ENCODE data around the gene KCNE1. TPM values are rescaled to one million over a fixed set of nuclear protein-coding genes. Genes with fewer than 3 reads are reported as not detected.
"Not testable (repeated sequence)": the region's sequence is repeated elsewhere in the genome, so short reads cannot be mapped to it uniquely, and the experiment has no call there.

KCNE1 gene
- total RNA-seq, 1 experiment from 2014 or later, result 0.91 TPM

DNA sequence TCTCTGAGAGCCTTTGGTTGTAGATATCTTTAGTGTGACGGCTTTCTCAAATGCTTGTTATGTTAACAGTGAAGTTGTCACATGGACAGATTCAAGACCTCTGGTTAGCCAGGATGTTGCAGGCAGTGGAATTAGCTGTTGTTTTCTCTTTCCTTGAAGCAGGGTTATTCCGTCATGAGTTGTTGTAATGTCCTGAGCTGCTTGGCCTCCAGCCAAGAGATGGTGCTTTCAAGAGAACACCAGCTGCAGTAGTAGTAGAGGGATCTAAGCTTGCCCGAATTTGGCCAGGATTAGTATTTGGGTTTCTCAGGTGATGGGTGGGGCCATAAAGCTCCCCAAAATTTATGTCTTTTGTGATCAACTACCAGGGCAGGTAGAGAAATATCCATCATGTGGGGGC lies 13.4 kb downstream of the KCNE1 start:
- TF ChIP-seq, protein P1, sequence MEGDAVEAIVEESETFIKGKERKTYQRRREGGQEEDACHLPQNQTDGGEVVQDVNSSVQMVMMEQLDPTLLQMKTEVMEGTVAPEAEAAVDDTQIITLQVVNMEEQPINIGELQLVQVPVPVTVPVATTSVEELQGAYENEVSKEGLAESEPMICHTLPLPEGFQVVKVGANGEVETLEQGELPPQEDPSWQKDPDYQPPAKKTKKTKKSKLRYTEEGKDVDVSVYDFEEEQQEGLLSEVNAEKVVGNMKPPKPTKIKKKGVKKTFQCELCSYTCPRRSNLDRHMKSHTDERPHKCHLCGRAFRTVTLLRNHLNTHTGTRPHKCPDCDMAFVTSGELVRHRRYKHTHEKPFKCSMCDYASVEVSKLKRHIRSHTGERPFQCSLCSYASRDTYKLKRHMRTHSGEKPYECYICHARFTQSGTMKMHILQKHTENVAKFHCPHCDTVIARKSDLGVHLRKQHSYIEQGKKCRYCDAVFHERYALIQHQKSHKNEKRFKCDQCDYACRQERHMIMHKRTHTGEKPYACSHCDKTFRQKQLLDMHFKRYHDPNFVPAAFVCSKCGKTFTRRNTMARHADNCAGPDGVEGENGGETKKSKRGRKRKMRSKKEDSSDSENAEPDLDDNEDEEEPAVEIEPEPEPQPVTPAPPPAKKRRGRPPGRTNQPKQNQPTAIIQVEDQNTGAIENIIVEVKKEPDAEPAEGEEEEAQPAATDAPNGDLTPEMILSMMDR (IDR thresholded peaks at IDR 0.05; ENCODE audit: insufficient read depth in 1 of 2, low read depth in 1 of 2, low read length in 1 of 2, severe bottlenecking in 1 of 2, unreplicated experiment in 1 of 2), result no peak
- H3K4me3 ChIP-seq (ENCODE audit: low read depth, low read length), result no peak overlapping the region
- Mint-ChIP-seq H3K4me3 (ENCODE audit: unreplicated experiment) (no peak overlapping the region), H3K36me3 (ENCODE audit: insufficient read depth, unreplicated experiment) (no peaks in the 10 kb centered on the region), H3K4me1 (ENCODE audit: low read depth, unreplicated experiment) (no peaks in the 10 kb centered on the region), H3K27me3 (ENCODE audit: insufficient read depth, unreplicated experiment) (no peaks in the 10 kb centered on the region), H3K9me3 (ENCODE audit: unreplicated experiment) (peaks cover 23% of the 10 kb centered on the region), H3K27ac (ENCODE audit: unreplicated experiment) (no peak overlapping the region)
- no peaks in the 10 kb centered on the region for H3K4me1 ChIP-seq
- peaks cover 9% of the 10 kb centered on the region; the same call in 1 of the 2 replicates for H3K9me3 ChIP-seq
- CTCF ChIA-PET, result no interaction called here
- no peaks in the 10 kb centered on the region for H3K27me3 ChIP-seq (replicated peaks; ENCODE audit: control insufficient read depth, insufficient read depth, low read length)
- no TSS peak for BruUV-seq (replicated peaks)
- no peaks in the 10 kb centered on the region for H3K36me3 ChIP-seq (ENCODE audit: control insufficient read depth, insufficient read depth, low read length)
- POLR2A ChIA-PET, result no interaction called here
- intact Hi-C loops (cut with micrococcal nuclease; ENCODE audit: unreplicated experiment), result no loop called here
- no peak for DNase-seq

DNA sequence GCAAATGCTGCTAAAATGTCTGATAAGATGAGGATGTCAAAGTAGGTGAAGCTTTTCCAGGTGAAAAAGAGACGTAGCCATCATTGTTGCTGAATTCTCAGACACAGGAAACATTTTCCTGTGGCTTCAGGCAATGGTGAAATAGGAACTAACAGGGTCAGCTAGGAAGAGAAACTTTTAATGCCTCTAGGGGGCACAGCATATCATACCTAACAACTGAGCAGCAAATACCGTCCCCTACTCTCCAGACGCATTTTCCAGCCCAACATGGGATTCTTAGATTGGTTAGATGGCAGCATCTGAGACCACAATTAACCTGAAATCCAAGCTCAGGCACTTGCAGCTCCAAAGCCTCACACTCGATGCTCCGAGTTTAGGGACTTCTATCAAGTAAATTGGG lies 28.2 kb downstream of the KCNE1 start:
- H3K9me3 ChIP-seq; intact Hi-C loops (cut with micrococcal nuclease; ENCODE audit: unreplicated experiment); H3K9me3 Mint-ChIP-seq (ENCODE audit: unreplicated experiment); DNase-seq; H3K27me3 ChIP-seq (replicated peaks; ENCODE audit: control insufficient read depth, insufficient read depth, low read length); H3K4me3 ChIP-seq (ENCODE audit: low read depth, low read length); H3K27ac Mint-ChIP-seq (ENCODE audit: unreplicated experiment); POLR2A ChIA-PET; H3K4me1 ChIP-seq; H3K4me1 Mint-ChIP-seq (ENCODE audit: low read depth, unreplicated experiment); BruUV-seq (replicated peaks); H3K36me3 ChIP-seq (ENCODE audit: control insufficient read depth, insufficient read depth, low read length); H3K27me3 Mint-ChIP-seq (ENCODE audit: insufficient read depth, unreplicated experiment); H3K4me3 Mint-ChIP-seq (ENCODE audit: unreplicated experiment); H3K36me3 Mint-ChIP-seq (ENCODE audit: insufficient read depth, unreplicated experiment); CTCF ChIA-PET: not testable (repeated sequence)

DNA sequence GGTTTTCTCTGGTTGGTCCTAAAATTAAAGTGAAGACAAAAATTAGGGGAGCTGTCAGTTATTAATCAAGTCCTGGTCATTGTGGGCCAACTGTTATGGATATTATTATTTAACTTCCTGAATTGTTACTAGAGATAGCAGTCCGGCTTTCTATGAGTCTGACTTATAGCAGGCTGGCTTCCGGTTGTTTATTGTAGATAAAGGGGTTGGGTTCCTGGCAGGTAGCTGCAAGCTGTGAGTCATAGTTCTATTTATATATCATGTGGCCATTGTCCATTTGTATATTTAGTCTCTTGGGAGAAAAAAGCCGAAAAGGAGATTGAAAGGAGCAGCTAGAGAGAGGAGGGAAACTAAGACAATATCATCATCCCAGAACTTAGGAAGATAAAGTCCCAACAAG lies 28.6 kb downstream of the KCNE1 start:
- CTCF ChIA-PET; H3K27me3 Mint-ChIP-seq (ENCODE audit: insufficient read depth, unreplicated experiment); intact Hi-C loops (cut with micrococcal nuclease; ENCODE audit: unreplicated experiment): not testable (repeated sequence)

GRCh38 chr21:34467333-34467732 lies 44.7 kb downstream of the KCNE1 start:
- H3K4me3 ChIP-seq (ENCODE audit: low read depth, low read length); H3K9me3 Mint-ChIP-seq (ENCODE audit: unreplicated experiment); H3K27me3 ChIP-seq (replicated peaks; ENCODE audit: control insufficient read depth, insufficient read depth, low read length); H3K27me3 Mint-ChIP-seq (ENCODE audit: insufficient read depth, unreplicated experiment); H3K4me1 ChIP-seq; H3K9me3 ChIP-seq; POLR2A ChIA-PET; H3K4me3 Mint-ChIP-seq (ENCODE audit: unreplicated experiment); H3K36me3 Mint-ChIP-seq (ENCODE audit: insufficient read depth, unreplicated experiment); intact Hi-C loops (cut with micrococcal nuclease; ENCODE audit: unreplicated experiment); H3K4me1 Mint-ChIP-seq (ENCODE audit: low read depth, unreplicated experiment); DNase-seq; CTCF ChIA-PET; H3K27ac Mint-ChIP-seq (ENCODE audit: unreplicated experiment); BruUV-seq (replicated peaks); H3K36me3 ChIP-seq (ENCODE audit: control insufficient read depth, insufficient read depth, low read length): not testable (repeated sequence)

More for the DNA sequence above, 28.6 kb downstream of the KCNE1 start:
- H3K36me3 ChIP-seq (ENCODE audit: control insufficient read depth, insufficient read depth, low read length); POLR2A ChIA-PET; DNase-seq; H3K4me3 Mint-ChIP-seq (ENCODE audit: unreplicated experiment); H3K27ac Mint-ChIP-seq (ENCODE audit: unreplicated experiment); H3K4me3 ChIP-seq (ENCODE audit: low read depth, low read length); H3K36me3 Mint-ChIP-seq (ENCODE audit: insufficient read depth, unreplicated experiment); BruUV-seq (replicated peaks); H3K4me1 Mint-ChIP-seq (ENCODE audit: low read depth, unreplicated experiment); H3K9me3 Mint-ChIP-seq (ENCODE audit: unreplicated experiment); H3K27me3 ChIP-seq (replicated peaks; ENCODE audit: control insufficient read depth, insufficient read depth, low read length); H3K9me3 ChIP-seq; H3K4me1 ChIP-seq: not testable (repeated sequence)

- DNase-seq; CTCF ChIA-PET; H3K36me3 Mint-ChIP-seq (ENCODE audit: insufficient read depth, unreplicated experiment); H3K27me3 ChIP-seq (replicated peaks; ENCODE audit: control insufficient read depth, insufficient read depth, low read length); H3K4me1 ChIP-seq; H3K36me3 ChIP-seq (ENCODE audit: control insufficient read depth, insufficient read depth, low read length); BruUV-seq (replicated peaks); H3K4me1 Mint-ChIP-seq (ENCODE audit: low read depth, unreplicated experiment); H3K9me3 Mint-ChIP-seq (ENCODE audit: unreplicated experiment); H3K27me3 Mint-ChIP-seq (ENCODE audit: insufficient read depth, unreplicated experiment); H3K9me3 ChIP-seq; H3K4me3 ChIP-seq (ENCODE audit: low read depth, low read length); H3K27ac Mint-ChIP-seq (ENCODE audit: unreplicated experiment); intact Hi-C loops (cut with micrococcal nuclease; ENCODE audit: unreplicated experiment); H3K4me3 Mint-ChIP-seq (ENCODE audit: unreplicated experiment); POLR2A ChIA-PET: not testable (repeated sequence)
Observed at GRCh38 chr21:34459426-34459825, 52.6 kb downstream of the KCNE1 start.

GRCh38 chr21:34458266-34458665 lies 53.7 kb downstream of the KCNE1 start:
- BruUV-seq (replicated peaks), result not testable (repeated sequence)

DNA sequence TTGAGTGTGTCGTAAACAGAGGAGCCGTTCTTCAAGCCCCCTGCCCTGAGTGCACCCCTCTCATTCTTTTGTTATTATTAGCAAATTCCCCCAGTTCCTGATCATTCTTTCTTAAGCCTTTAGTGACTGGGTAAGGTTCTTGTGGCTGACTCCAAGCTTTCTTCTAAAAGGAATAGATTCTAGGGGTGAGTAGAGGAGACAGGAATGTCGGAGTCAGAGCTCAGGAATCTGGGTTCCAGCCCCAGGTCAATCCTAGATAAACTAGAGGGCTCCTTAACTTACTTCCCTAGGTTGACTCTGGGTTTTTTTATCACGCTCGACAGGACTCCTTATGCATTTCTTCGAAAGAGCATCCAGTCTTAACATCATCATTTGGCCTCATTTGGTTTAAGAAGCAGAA lies 55.8 kb downstream of the KCNE1 start:
- H3K4me1 Mint-ChIP-seq (ENCODE audit: low read depth, unreplicated experiment); H3K9me3 Mint-ChIP-seq (ENCODE audit: unreplicated experiment); H3K36me3 ChIP-seq (ENCODE audit: control insufficient read depth, insufficient read depth, low read length); CTCF ChIA-PET; H3K4me3 Mint-ChIP-seq (ENCODE audit: unreplicated experiment); POLR2A ChIA-PET; H3K9me3 ChIP-seq; DNase-seq; H3K27me3 ChIP-seq (replicated peaks; ENCODE audit: control insufficient read depth, insufficient read depth, low read length); H3K4me1 ChIP-seq; H3K36me3 Mint-ChIP-seq (ENCODE audit: insufficient read depth, unreplicated experiment); H3K4me3 ChIP-seq (ENCODE audit: low read depth, low read length); BruUV-seq (replicated peaks); H3K27ac Mint-ChIP-seq (ENCODE audit: unreplicated experiment); intact Hi-C loops (cut with micrococcal nuclease; ENCODE audit: unreplicated experiment); H3K27me3 Mint-ChIP-seq (ENCODE audit: insufficient read depth, unreplicated experiment): not testable (repeated sequence)

More at GRCh38 chr21:34458266-34458665, 53.7 kb downstream of the KCNE1 start:
- POLR2A ChIA-PET; H3K27ac Mint-ChIP-seq (ENCODE audit: unreplicated experiment); H3K4me1 ChIP-seq; H3K9me3 ChIP-seq; H3K27me3 Mint-ChIP-seq (ENCODE audit: insufficient read depth, unreplicated experiment); CTCF ChIA-PET; H3K4me3 Mint-ChIP-seq (ENCODE audit: unreplicated experiment); H3K4me3 ChIP-seq (ENCODE audit: low read depth, low read length); H3K9me3 Mint-ChIP-seq (ENCODE audit: unreplicated experiment); H3K4me1 Mint-ChIP-seq (ENCODE audit: low read depth, unreplicated experiment); DNase-seq; H3K27me3 ChIP-seq (replicated peaks; ENCODE audit: control insufficient read depth, insufficient read depth, low read length); H3K36me3 ChIP-seq (ENCODE audit: control insufficient read depth, insufficient read depth, low read length); intact Hi-C loops (cut with micrococcal nuclease; ENCODE audit: unreplicated experiment); H3K36me3 Mint-ChIP-seq (ENCODE audit: insufficient read depth, unreplicated experiment): not testable (repeated sequence)

All from Caco-2 (cell line).